HL-60 (cell line): ENCODE measurements around the gene NCEH1.

Experiments used
- CTCF ChIP-seq: IDR thresholded peaks from one replicate; pipeline ENCODE4 v1.5.1; 2011; ENCODE audit warnings: low read length, control low read depth, inconsistent platforms; ENCODE audit not compliant: insufficient read depth
- POLR2AphosphoS5 ChIP-seq: IDR thresholded peaks from 2 replicates; pipeline ENCODE4 v1.6.1; 2012; ENCODE audit warnings: low read depth
- SPI1 ChIP-seq: IDR thresholded peaks from 2 replicates; pipeline ENCODE4 v1.6.1; 2012; ENCODE audit warnings: low read depth, mild to moderate bottlenecking, borderline replicate concordance
- TF ChIP-seq, protein P1 (sequence below): IDR thresholded peaks from 2 replicates; pipeline ENCODE4 v1.6.1; 2012; ENCODE audit warnings: low read depth; ENCODE audit not compliant: insufficient replicate concordance

DNA sequence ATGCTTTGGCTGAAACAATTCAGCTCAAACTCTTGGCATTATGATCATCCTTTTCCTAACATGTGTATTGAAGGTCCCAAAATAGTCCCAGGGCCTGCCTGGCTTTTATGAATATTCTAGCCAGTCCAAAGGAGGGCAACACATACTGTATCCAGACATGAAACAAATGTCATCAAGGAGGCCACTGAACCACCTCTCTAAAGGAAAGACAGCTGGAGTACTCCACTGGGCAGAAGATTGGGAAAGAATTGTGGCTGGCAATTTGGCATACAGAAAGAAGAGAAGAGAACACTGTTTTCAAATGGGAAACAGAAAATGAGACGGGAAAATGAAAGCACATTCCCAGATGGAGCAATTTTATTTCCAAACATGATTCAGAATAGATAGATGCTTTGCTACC is 80.6 kb downstream of the NCEH1 start:
- no peak for TF ChIP-seq POLR2AphosphoS5
- no peak for TF ChIP-seq SPI1
- no peak for TF ChIP-seq CTCF
- TF ChIP-seq, protein P1, sequence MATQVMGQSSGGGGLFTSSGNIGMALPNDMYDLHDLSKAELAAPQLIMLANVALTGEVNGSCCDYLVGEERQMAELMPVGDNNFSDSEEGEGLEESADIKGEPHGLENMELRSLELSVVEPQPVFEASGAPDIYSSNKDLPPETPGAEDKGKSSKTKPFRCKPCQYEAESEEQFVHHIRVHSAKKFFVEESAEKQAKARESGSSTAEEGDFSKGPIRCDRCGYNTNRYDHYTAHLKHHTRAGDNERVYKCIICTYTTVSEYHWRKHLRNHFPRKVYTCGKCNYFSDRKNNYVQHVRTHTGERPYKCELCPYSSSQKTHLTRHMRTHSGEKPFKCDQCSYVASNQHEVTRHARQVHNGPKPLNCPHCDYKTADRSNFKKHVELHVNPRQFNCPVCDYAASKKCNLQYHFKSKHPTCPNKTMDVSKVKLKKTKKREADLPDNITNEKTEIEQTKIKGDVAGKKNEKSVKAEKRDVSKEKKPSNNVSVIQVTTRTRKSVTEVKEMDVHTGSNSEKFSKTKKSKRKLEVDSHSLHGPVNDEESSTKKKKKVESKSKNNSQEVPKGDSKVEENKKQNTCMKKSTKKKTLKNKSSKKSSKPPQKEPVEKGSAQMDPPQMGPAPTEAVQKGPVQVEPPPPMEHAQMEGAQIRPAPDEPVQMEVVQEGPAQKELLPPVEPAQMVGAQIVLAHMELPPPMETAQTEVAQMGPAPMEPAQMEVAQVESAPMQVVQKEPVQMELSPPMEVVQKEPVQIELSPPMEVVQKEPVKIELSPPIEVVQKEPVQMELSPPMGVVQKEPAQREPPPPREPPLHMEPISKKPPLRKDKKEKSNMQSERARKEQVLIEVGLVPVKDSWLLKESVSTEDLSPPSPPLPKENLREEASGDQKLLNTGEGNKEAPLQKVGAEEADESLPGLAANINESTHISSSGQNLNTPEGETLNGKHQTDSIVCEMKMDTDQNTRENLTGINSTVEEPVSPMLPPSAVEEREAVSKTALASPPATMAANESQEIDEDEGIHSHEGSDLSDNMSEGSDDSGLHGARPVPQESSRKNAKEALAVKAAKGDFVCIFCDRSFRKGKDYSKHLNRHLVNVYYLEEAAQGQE: no peak
